NCI-H1436 (cell line): ENCODE data around the gene GRAMD1C.
"Not testable (repeated sequence)": the region's sequence is repeated elsewhere in the genome, so short reads cannot be mapped to it uniquely, and the experiment has no call there.

Source experiments
- DNase-seq: peaks from one replicate; lab custom pipeline; 2025; lab: John Stamatoyannopoulos, UW

Gene GRAMD1C

DNA sequence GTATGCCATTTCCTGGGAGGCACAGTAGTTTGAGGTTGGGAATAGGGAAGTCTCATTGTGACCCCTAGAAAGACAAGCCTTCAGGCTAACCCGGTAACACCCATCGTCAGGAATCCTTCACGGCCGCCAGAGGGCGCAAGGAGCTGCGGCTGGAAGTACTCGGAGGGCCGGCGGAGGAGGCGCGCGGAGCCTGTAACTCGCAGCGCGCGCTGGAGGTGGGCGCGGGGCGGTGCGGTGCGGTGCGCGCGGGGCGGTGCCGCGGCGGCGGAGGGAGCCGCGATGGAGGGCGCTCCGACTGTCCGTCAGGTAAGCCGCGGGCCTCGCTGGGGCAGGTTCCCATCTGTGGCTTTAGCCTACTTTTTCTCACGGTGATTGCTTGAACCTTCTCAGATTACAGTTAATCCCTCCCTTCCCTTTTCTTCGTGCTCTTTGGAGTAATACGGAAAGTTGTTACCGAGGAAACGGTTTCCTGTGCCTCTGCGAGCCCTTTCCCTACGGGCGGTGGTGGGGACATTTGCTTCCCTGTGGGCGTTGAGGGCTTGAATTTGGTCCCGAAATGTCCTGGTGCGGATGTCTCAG lies at the start of gene GRAMD1C:
Gene GRAMD1C (plus strand): TSS at position 158 of the 579 bp plus-strand sequence. CDS start 122 bp downstream, at position 280.
- peak; percentile 91 for DNase-seq

DNA sequence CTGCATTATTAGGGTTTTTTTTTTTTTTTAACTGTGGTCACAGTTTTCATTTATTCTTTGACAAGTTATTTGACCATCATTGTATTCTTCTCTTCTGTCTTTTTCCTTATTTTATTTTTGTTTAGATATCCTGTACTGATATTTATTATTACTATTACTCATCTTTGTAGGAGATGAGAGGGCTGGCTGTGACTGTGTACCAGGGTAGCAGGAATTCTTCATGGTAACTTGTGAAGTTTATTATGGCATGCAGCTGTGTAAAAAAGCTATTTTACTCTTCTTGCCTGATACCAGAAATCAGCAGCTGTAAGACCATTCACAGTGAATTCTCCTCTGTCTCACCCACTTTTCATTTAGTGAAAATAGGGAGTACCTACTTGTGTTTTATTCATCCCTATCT lies 47.2 kb upstream of the GRAMD1C start:
- DNase-seq: no peak

DNA sequence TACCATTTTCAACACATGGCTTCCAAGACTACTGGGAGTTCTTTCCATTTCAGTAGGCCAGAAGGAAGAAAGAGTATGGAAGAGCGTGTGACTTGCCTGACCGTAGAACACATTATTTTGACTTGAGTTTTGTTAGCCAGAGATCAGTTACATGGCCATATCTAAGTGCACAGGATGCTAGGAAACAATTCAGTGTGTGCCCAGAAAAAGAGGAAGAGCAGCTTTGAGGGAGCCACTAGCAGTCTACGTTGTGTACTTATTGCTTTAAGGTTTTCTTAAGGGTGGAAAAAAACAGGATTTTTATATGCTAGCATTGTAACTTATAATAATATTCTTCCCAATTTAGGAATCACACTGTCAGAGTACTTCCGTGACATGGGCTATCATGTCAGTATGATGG lies 44.1 kb upstream of the GRAMD1C start:
- DNase-seq: no peak

DNA sequence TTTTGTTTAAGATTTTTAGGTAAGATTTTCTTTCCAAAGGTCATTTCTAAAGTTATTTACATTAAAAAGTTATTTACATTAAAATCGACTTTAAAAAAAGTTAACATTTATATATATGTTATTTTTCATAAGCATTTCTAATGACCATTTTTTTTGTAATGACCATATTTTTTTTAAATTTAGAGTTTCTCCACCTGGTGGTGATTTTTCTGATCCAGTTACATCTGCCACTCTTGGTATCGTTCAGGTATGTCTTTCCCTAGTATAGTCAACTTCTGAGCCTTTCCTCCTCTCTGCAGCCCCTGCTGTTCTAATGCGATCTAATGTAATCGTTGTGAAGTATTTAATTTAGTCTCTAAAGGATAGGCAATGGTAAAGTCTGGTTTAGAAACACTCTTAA lies 42.9 kb upstream of the GRAMD1C start:
- DNase-seq: no peak

DNA sequence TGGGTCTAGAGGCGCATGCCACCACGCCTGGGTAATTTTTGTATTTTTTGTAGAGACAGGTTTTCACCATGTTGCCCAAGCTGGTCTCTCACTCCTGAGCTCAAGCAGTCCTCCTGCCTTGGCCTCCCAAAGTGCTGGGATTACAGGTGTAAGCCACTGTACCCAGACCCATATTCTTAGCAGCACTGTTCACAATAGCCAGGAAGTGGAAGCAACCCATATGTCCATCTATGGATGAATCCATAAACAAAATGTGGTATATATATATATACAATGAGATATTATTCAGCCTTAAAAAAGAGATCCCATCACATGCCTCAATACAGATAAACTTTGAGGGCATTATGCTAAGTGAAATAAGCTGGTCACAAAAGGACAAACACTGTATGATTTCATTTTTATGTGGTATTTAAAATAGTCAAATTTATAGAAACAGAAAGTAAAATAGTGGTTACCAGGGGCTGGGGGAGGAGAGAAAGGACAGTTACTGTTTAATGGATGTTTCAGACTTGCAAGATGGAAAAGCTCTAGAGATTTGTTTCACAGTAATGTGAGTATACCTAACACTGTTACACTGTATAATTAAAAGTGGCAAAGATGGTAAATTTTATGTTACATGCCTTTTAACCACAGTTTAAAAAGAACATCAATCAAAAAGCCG lies 35.7 kb upstream of the GRAMD1C start:
- no peak for DNase-seq

DNA sequence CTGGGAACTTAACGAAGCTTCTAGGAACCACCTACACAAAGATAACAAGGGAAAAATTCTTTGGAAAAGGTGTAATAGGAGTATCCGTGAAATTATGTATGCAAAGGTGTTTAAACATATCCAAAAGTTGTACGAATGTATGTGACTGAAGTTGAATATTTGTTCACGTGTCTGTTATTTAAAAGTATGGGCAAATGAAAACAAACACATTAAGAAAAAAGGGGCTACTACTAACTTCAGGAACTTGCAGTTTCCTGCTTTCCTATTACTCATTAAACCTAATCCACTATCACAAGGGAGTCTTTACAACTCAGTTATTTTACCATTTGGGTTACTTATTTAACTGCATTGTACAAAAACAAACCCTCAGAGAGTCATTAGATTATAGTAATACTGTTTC lies 33.9 kb upstream of the GRAMD1C start:
- no peak for DNase-seq

DNA sequence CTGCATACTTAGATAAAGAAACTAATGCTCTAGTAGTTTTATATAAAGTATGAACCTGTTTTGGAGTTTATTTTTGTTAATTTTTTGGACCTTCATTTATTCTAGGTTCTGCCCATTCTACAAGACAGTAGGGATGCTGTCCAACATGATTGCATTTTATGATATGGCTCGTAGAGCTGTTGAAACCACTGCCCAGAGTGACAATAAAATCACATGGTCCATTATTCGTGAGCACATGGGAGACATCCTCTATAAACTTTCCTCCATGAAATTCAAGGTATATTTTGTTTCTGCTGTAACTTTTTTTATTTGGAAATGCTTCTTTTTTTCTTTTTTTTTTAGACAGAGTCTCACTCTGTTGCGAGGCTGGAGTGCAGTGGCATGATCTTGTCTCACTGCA lies 33.3 kb upstream of the GRAMD1C start:
- no peak for DNase-seq

DNA sequence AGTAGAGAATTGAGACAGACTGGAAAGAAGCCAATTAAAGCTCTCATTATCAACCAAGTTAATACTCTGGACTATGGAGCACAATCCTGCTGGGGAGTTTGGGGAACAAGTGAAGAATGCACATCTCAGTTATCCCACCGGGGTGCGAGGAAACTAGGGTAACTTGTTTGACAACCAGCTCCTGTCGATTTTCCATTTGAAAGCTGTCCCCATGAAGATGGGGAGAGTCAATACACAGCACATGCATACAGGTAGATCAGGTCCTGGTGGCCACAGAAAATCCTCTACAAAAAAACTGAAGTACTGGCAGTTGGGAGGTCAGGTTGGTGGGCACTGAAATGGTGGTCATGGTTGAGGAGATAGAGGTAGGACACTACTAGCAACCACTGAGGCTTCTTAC lies 25.7 kb upstream of the GRAMD1C start:
- no peak for DNase-seq

DNA sequence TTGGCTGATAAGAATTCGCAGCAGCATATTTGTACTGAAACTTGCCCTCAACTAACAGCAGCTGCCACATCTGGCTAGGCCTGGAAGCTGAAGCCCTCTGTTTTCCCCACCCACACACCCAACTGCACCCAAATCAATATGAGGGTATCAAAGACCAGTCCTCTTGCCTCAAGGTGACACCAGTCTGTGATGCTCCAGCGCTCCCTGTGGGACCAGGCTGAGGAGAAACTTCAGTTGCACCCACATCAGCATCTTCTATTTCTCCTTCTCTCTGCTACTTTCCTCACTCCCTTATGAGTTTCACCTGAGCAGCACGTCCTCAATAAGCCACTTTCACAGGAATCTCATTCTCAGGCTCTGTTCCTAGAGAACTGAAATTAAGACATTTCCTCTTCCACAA lies 18.7 kb upstream of the GRAMD1C start:
- DNase-seq: no peak

DNA sequence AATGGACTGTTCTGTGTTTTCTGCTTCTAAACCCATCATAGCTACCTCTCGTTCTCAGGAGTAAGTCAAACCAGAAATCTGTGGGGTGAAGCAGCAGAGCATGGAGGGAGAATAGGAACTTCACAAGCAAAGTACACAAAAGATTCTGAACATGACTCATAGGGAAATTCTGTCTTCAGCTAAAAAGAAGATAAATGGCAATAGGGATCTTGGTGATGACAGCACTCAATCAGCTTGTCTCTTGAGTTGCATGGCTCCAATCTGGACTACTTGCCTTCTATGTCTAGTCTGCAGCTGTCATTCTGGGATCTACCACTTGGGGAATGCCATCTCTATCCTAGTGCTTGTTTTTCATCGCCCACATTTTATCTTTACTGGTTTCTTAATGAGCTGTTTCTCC lies 13.5 kb upstream of the GRAMD1C start:
- DNase-seq: no peak

DNA sequence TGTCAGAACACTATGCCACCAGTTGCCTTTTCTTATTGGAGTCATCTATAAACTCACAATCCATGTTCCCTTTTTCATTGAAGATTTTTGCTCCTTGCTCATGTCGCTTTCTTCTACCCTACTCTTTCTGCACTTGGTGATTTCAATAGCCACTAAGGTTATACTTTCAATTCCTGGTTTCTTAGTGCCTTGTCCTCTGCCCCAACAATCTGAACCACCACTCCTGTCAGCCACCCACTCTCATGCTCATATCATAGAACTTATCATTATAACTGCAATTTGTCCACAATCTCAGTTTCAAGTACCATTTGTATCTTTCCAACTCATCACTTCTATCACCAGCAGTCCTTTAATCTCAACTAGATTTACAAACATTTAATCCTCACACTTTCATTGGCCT lies 10.0 kb upstream of the GRAMD1C start:
- DNase-seq: no peak

DNA sequence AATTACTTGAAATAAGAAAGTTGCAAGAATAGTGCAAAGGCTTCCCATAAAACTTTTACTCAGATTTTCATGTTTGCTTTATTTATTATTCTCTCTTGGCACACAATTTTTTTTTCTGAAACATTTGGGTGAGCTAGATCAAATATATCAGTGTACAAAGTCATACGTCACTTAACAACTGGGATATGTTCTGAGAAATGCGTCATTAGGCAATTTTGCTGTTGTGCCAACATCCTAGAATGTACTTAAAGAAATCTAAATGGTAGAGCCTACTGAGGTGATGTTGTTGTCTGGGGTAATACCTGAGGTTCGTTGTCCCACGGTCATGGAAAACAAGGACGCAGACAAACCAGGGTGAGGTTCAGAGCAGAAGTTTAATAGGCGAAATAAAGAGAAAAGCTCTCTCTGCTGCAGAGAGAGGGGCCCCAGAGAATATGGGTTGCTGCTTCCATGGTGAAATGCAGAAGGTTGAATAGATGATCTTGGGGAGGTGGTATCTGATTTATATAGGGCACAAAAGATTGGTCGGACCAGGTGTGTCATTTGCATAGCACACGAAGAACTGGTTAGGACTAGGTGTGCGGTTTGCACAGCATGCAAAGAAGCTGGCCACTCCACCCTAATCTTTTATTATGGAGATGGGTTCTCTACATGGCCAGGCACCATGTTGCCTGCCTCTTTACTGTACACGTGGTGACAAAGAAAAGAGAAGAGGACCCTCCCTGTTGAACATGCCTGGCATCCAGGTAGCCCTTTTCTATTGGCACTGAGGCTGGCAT lies 8.8 kb upstream of the GRAMD1C start:
- DNase-seq: no peak

DNA sequence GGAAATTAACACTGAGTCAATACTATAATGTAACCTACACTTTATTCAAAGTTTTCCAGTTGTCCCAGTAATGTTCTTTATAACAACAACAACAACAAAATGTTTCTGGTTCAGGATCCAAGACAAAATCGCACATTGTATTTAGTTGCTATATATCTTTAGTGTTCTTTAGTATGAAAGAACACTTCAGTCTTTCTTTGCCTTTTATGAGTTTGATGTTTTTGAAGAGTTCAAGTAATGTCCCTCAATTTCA lies 7.6 kb upstream of the GRAMD1C start:
- no peak for DNase-seq

DNA sequence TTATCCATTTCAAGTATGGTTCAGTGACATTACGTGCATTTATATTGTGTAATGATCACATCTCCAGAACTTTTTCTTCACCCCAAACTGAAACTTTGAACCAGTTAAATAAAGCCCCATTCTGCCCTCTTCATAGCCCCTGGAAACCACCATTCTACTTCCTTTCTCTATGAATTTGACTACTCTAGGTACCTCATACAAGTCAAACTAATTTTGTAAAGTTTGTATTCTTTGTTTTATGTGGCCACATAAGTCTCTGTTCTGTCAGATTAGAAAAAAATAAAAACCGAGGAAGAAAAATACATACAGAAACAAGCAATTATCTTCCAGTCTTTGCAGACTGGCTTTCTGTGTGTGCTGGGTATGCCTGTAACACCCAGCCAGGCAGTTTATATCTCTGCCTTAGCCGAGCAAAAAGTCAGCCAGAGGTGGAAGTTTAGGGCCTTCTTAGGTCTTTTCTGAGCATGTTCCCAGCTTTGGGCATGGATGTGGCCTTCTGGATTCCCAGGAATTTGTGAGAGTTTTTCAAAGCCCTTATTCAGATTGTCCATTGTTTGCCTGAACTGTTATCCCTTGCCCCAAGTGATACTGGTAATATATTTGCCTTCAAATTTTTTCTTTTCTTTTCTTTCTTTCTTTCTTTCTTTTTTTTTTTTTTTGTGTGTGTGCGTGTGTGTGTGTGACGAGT lies 6.0 kb upstream of the GRAMD1C start:
- no peak for DNase-seq

DNA sequence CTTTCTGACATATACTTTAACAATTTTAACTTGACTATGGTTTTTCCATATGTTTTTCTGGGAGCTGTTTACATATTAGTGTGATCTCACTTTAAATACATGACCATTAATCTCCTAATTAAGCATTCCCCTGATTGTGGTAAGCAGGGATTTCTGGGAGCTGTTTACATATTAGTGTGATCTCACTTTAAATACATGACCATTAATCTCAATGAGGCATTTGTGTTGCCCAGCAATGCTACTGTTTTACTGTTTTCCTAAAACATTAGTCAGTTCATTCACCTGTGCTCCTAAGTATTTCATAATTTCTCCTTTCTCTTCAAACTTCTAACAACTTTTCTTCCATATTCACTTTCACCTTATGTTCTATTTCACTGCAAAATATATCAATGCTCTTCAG lies 3.6 kb upstream of the GRAMD1C start:
- DNase-seq: no peak

DNA sequence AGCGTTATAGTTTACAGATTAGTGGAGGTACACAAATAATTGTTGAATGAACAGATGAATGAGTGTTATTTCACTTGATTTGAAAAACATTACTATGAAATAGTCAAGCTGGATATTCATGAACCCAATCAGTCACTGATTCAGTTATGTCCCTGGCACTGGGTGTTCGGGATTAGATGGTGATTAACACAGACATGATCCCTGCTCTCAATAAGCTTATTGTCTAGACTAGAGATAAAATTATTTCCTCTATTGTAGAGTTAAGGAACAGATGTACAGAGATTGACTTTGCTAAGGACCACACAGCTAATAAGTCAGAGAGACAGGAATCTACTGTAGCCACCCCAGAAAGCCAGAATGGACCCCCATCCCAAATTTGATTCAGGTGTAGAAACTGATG lies 963 bp downstream of the GRAMD1C start:
- no peak for DNase-seq

DNA sequence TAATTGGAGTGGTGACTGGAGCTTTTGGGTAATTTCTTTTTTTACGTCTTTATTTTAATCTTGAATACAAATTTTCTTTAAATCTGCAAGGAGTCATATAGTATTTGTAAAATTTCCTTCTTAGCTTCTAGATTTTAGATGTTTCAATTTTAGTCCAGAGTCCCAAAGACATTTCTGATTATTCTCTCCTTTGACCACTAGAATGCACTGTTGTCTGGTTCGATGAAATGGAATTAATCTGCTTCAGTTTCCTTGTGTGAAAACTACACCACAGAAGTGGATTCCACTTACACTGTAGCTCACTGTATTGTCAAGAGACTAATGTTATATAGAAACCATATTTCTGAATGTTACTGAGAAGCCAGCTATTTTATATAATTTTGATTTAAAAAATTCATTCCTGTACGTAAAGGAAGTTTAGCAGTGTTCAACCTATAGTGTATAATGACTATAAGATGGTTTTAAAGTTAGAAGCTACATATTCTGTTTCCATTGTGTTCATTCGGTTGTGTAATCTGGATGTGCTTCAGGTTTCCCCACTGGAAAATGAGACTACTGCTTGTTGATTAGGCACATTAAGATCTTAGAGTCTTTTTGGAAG lies 6.1 kb downstream of the GRAMD1C start:
- peak; percentile 63 for DNase-seq

DNA sequence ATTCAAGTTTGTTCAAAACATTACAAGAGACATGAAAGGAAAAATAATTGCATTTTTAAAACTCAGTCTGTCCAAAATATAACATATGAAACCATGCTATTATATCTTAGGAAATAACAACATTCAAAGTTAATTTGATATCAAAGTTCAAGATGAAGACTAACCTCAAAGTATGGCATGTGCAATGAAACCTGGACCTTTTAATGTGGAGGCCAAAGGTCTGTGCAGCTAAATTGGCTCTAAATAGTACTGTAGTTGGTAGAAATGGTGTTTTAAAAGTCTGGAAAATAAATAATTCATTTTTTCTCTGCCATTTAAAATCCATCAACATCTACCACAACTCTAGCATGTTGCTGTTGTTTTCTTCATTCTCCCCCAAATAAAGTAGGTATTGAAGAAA lies 8.7 kb downstream of the GRAMD1C start:
- no peak for DNase-seq

DNA sequence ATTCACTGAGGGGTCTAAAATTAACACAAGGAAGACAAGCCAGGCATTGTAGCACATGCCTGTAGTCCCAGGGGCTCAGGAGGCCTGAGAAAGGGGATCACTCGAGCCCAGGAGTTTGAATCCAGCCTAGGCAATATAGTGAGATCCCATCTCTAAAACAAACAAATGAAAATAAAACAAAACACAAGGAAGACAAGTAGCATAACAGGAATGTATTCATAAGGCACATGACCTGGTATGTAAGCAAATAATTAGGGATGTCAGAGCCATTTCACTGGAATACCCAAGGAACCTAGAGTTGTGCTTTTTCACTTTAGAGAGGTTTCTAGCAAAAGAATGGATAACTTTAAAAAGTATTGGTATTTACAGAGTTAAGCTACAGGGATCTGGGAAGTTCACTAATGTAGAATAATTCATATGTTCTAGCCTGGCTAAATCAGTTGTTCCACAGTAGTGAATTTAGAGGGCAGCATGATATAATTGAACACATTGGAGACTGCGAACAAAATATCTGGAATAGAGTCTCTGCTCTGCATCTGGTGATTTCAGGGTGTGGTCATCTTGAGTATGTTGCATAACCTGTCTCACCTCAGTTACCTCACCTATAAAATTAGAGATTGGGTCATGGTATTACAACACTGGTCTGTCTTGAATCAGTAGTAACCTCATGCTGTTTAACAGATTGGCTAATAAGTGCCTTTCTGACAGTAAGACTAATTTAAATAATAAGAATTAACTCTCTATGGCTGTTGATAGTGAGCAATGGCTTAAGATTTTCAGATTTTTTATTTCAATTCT lies 9.3 kb downstream of the GRAMD1C start:
- no peak for DNase-seq

DNA sequence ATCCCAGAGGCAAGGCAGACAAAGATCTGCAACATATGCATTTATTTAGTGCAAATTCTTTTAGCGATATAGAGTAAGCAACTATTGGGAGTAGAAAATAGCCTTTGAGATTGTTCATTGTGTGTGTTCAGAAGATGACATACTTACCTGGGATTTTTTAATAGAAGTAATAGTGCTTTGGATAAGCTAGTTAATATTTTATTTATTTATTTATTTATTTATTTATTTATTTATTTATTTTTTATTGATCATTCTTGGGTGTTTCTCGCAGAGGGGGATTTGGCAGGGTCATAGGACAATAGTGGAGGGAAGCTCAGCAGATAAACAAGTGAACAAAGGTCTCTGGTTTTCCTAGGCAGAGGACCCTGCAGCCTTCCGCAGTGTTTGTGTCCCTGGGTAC lies 10.5 kb downstream of the GRAMD1C start:
- not testable (repeated sequence) for DNase-seq

DNA sequence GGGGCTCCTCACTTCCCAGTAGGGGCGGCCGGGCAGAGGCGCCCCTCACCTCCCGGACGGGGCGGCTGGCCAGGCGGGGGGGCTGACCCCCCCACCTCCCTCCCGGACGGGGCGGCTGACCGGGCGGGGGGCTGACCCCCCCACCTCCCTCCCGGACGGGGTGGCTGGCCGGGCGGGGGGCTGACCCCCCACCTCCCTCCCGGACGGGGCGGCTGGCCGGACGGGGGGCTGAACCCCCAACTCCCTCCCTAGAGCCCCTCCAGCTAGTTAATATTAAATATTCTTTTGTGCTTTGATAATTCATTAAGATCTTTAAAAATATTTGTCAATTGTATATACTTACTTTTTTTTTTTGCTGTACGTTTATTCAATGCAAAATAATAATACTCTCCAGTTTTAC lies 11.3 kb downstream of the GRAMD1C start:
- DNase-seq: not testable (repeated sequence)

DNA sequence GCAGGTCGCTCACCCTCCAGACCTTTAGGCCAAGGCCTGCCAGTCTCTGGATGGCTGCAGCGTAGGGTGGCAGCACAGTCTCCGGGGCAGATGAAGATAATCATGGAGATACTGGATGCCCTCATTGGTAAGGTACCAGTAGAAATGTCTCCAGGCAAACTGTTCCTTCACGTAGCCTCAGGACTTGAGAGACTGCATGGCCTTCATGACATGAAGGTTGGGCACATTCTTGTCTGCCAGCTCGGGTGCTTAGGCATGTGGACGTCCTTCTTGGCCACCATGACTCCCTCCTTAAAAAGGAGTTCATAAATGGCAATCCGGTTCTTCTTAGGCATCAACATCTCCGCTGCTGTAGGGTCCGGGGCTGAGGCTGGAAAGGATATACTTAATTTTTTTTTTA lies 11.8 kb downstream of the GRAMD1C start:
- not testable (repeated sequence) for DNase-seq
